ENCODE measurements around the gene OR10P1.
A peak's percentile ranks its signal among the peaks of the same experiment; 100 is the strongest.

DNA sequence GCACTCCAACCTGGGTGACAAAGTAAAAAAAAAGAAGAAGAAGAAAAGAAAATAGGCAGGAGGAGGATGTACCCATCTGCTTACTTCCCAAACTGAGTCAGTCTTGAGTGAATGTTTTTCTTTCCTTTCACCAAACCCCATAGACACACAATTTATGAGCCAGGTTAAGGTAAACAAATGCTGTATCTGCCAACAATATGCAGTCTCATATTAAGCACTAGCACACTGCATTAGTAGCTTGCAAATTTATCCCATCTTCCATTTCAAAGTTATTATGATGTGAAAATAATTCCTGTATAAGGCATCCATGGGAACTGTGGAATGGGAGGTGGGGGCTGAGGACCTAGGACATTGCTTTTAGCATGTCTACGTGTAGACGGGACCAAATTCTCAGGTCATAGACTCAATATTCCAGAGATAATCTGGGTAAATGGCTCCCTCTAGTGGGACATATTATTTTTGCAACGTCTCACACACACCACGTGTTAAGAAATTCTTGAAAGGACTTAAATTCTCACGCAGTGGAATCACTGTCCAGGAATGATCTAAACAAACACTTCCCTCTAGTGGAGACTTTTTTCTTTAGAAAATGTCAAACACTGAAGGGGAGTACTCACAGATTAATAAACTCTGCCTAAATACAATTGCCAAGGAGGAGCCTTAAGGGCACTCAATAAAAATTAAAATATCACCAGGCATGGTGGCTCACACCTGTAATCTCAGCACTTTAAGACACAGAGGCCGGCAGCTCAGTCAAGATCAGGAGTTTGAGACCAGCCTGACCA is 17.1 kb upstream of the OR10P1 start:
- TF ChIP-seq, protein P1, sequence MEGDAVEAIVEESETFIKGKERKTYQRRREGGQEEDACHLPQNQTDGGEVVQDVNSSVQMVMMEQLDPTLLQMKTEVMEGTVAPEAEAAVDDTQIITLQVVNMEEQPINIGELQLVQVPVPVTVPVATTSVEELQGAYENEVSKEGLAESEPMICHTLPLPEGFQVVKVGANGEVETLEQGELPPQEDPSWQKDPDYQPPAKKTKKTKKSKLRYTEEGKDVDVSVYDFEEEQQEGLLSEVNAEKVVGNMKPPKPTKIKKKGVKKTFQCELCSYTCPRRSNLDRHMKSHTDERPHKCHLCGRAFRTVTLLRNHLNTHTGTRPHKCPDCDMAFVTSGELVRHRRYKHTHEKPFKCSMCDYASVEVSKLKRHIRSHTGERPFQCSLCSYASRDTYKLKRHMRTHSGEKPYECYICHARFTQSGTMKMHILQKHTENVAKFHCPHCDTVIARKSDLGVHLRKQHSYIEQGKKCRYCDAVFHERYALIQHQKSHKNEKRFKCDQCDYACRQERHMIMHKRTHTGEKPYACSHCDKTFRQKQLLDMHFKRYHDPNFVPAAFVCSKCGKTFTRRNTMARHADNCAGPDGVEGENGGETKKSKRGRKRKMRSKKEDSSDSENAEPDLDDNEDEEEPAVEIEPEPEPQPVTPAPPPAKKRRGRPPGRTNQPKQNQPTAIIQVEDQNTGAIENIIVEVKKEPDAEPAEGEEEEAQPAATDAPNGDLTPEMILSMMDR (IDR thresholded peaks at IDR 0.05) = peak; percentile 81 to 94 (median 88)
- TF ChIP-seq EP300 (IDR thresholded peaks at IDR 0.05) = no peak
- TF ChIP-seq POLR2AphosphoS5 (IDR thresholded peaks at IDR 0.05) = peak; percentile 50
- TF ChIP-seq POLR2A (IDR thresholded peaks at IDR 0.05) = no peak

Data from gastroesophageal sphincter (tissue), 3 donors.